GM23338 (cell line): ENCODE measurements around the gene ATF7IP. TPM values are rescaled to one million over a fixed set of nuclear protein-coding genes. Genes with fewer than 3 reads are reported as not detected.

ENCODE experiments used
- ATAC-seq: fragments of 200-7000 bp; cut with Tn5 transposase; 3 replicates; pipeline ENCODE4 v1.9.1; 2020
- DNase-seq: peaks from one replicate; pipeline ENCODE4 v3.0.0-alpha.2; 2015; ENCODE audit warnings: low spot score
- H2AFZ ChIP-seq: fragments of 200-600 bp; sonication (generic); 2 replicates; pipeline ENCODE4 v1.8.0; 2016; ENCODE audit warnings: antibody characterized with exemption, mild to moderate bottlenecking, moderate library complexity
- H3F3A ChIP-seq: fragments of 200-600 bp; sonication (generic); replicated peaks from 2 replicates; pipeline ENCODE4 v1.8.0; 2017; ENCODE audit warnings: antibody characterized with exemption, mixed run types, low read depth
- H3K27ac ChIP-seq: fragments of 200-600 bp; sonication (generic); 2 replicates; pipeline ENCODE4 v1.6.1; 2016; ENCODE audit warnings: low read depth
- H3K27me3 ChIP-seq: fragments of 200-600 bp; sonication (generic); 2 replicates; pipeline ENCODE4 v1.8.0; 2016; ENCODE audit warnings: mild to moderate bottlenecking, mixed run types, moderate library complexity; ENCODE audit not compliant: insufficient read depth
- H3K36me3 ChIP-seq: fragments of 200-600 bp; sonication (generic); 2 replicates; pipeline ENCODE4 v1.8.0; 2016; ENCODE audit warnings: mild to moderate bottlenecking; ENCODE audit not compliant: insufficient read depth
- H3K4me1 ChIP-seq: fragments of 200-600 bp; sonication (generic); 2 replicates; pipeline ENCODE4 v1.8.0; 2016; ENCODE audit warnings: mild to moderate bottlenecking, moderate library complexity; ENCODE audit not compliant: insufficient read depth
- H3K4me2 ChIP-seq: fragments of 200-600 bp; sonication (generic); 2 replicates; pipeline ENCODE4 v1.7.1; 2017; ENCODE audit warnings: mixed run types
- H3K4me3 ChIP-seq: fragments of 200-600 bp; sonication (generic); 2 replicates; pipeline ENCODE4 v1.6.1; 2016; ENCODE audit warnings: mixed run types
- H3K79me2 ChIP-seq: fragments of 200-600 bp; sonication (generic); replicated peaks from 2 replicates; pipeline ENCODE4 v1.8.0; 2017; ENCODE audit warnings: mild to moderate bottlenecking; ENCODE audit not compliant: insufficient read depth
- H3K9me2 ChIP-seq: fragments of 200-600 bp; sonication (generic); 2 replicates; pipeline ENCODE4 v1.8.0; 2017; ENCODE audit not compliant: insufficient read depth
- H4K20me1 ChIP-seq: fragments of 200-600 bp; sonication (generic); replicated peaks from 2 replicates; pipeline ENCODE4 v1.8.0; 2017; ENCODE audit warnings: mild to moderate bottlenecking; ENCODE audit not compliant: insufficient read depth
- H3K27ac Mint-ChIP-seq: 2 replicates; pipeline ENCODE4 v1.8.0; 2020; ENCODE audit warnings: inconsistent platforms, mild to moderate bottlenecking, moderate library complexity, mixed read lengths
- H3K27me3 Mint-ChIP-seq: 3 replicates; pipeline ENCODE4 v1.8.0; 2022; ENCODE audit warnings: low read depth, mild to moderate bottlenecking, moderate library complexity, mixed read lengths, inconsistent platforms; ENCODE audit not compliant: insufficient read depth, poor library complexity
- H3K36me3 Mint-ChIP-seq: 3 replicates; pipeline ENCODE4 v1.8.0; 2021; ENCODE audit warnings: low read depth, mild to moderate bottlenecking, inconsistent platforms, moderate library complexity, mixed read lengths
- H3K4me1 Mint-ChIP-seq: 3 replicates; pipeline ENCODE4 v1.8.0; 2020; ENCODE audit warnings: mild to moderate bottlenecking, inconsistent platforms, mixed read lengths
- H3K4me3 Mint-ChIP-seq: 3 replicates; pipeline ENCODE4 v1.8.0; 2021; ENCODE audit warnings: moderate library complexity, mild to moderate bottlenecking, inconsistent platforms, mixed read lengths
- H3K9me3 Mint-ChIP-seq: 3 replicates; pipeline ENCODE4 v1.8.0; 2020; ENCODE audit warnings: moderate library complexity, mild to moderate bottlenecking, inconsistent platforms, mixed read lengths
- CREB1 ChIP-seq: fragments of 250-450 bp; sonication (Bioruptor Pico); IDR thresholded peaks from 2 replicates; pipeline ENCODE4 v1.5.0; 2020; ENCODE audit warnings: low read depth, mild to moderate bottlenecking, moderate library complexity
- EZH2 ChIP-seq: fragments of 200-600 bp; sonication (generic); IDR thresholded peaks from one replicate; pipeline ENCODE4 v1.8.0; 2017; ENCODE audit warnings: antibody characterized with exemption, mild to moderate bottlenecking, low read depth; ENCODE audit not compliant: unreplicated experiment
- EZH2phosphoT487 ChIP-seq: fragments of 200-600 bp; sonication (generic); IDR thresholded peaks from one replicate; pipeline ENCODE4 v1.8.1; 2018; ENCODE audit warnings: antibody characterized with exemption; ENCODE audit not compliant: unreplicated experiment
- POLR2AphosphoS5 ChIP-seq: IDR thresholded peaks from 2 replicates; pipeline ENCODE4 v1.6.1; 2016; ENCODE audit warnings: antibody characterized with exemption, low read depth
- STAT1 ChIP-seq: IDR thresholded peaks from one replicate; pipeline ENCODE4 v1.6.1; 2016; ENCODE audit warnings: antibody characterized with exemption; ENCODE audit not compliant: unreplicated experiment
- ZNF114 ChIP-seq: fragments of 250-450 bp; sonication (Bioruptor Pico); IDR thresholded peaks from 2 replicates; pipeline ENCODE4 v1.5.0; 2020; ENCODE audit warnings: mild to moderate bottlenecking, moderate library complexity
- polyA plus RNA-seq: library from polyadenylated mRNA; unstranded; fragments of >200 nt; fragmentation: Nextera tagmentation; extraction: Ambion mirVana; gene quantifications from 2 replicates; pipeline ENCODE4 v1.2.1, GENCODE V29; 2016
- total RNA-seq: library from RNA; depleted of rRNA; stranded (reverse); fragments of >200 nt; shearing (Covaris generic); gene quantifications from 2 replicates; pipeline ENCODE4 v1.2.3, GENCODE V29; 2014
- TF ChIP-seq, protein P1 (sequence below): fragments of 250-450 bp; sonication (Bioruptor Pico); IDR thresholded peaks from 2 replicates; pipeline ENCODE4 v1.5.0; 2020; ENCODE audit warnings: mild to moderate bottlenecking, moderate library complexity
- TF ChIP-seq, protein P2 (sequence below), 2 experiments: fragments of 200-600 bp in 1 of 2; sonication (generic) in 1 of 2; conservative IDR thresholded peaks; 2 replicates each; pipeline versions ENCODE4 v1.5.1 to v1.6.1; 2016 to 2017; ENCODE audit warnings: antibody characterized with exemption in 2 of 2, low read depth in 2 of 2, mild to moderate bottlenecking in 2 of 2, moderate library complexity in 1 of 2
- TF ChIP-seq, protein P3 (sequence below): IDR thresholded peaks from 2 replicates; pipeline ENCODE4 v1.6.1; 2016; ENCODE audit warnings: antibody characterized with exemption

Gene ATF7IP
- total and polyA plus RNA-seq, 2 experiments from 2014 or later, result 76.4 to 118 TPM

DNA sequence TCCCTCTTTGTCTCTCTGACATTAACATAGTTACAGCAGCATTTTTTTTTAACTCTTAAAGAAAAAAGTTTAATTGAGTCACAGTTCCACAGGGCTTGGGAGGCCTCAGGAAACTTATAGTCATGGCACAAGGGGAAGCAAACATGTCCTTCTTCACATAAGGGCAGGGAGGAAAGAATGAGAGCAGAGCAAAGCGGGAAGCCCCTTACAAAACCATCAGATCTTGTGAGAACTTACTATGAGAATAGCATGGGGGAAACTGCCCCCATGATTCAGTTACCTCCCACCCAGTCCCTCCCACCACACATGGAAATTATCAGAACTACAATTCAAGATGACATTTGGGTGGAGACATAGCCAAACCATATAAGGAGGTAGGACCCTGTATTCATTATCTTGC is 106.0 kb downstream of the ATF7IP start (continued):
- TF ChIP-seq, protein P1, sequence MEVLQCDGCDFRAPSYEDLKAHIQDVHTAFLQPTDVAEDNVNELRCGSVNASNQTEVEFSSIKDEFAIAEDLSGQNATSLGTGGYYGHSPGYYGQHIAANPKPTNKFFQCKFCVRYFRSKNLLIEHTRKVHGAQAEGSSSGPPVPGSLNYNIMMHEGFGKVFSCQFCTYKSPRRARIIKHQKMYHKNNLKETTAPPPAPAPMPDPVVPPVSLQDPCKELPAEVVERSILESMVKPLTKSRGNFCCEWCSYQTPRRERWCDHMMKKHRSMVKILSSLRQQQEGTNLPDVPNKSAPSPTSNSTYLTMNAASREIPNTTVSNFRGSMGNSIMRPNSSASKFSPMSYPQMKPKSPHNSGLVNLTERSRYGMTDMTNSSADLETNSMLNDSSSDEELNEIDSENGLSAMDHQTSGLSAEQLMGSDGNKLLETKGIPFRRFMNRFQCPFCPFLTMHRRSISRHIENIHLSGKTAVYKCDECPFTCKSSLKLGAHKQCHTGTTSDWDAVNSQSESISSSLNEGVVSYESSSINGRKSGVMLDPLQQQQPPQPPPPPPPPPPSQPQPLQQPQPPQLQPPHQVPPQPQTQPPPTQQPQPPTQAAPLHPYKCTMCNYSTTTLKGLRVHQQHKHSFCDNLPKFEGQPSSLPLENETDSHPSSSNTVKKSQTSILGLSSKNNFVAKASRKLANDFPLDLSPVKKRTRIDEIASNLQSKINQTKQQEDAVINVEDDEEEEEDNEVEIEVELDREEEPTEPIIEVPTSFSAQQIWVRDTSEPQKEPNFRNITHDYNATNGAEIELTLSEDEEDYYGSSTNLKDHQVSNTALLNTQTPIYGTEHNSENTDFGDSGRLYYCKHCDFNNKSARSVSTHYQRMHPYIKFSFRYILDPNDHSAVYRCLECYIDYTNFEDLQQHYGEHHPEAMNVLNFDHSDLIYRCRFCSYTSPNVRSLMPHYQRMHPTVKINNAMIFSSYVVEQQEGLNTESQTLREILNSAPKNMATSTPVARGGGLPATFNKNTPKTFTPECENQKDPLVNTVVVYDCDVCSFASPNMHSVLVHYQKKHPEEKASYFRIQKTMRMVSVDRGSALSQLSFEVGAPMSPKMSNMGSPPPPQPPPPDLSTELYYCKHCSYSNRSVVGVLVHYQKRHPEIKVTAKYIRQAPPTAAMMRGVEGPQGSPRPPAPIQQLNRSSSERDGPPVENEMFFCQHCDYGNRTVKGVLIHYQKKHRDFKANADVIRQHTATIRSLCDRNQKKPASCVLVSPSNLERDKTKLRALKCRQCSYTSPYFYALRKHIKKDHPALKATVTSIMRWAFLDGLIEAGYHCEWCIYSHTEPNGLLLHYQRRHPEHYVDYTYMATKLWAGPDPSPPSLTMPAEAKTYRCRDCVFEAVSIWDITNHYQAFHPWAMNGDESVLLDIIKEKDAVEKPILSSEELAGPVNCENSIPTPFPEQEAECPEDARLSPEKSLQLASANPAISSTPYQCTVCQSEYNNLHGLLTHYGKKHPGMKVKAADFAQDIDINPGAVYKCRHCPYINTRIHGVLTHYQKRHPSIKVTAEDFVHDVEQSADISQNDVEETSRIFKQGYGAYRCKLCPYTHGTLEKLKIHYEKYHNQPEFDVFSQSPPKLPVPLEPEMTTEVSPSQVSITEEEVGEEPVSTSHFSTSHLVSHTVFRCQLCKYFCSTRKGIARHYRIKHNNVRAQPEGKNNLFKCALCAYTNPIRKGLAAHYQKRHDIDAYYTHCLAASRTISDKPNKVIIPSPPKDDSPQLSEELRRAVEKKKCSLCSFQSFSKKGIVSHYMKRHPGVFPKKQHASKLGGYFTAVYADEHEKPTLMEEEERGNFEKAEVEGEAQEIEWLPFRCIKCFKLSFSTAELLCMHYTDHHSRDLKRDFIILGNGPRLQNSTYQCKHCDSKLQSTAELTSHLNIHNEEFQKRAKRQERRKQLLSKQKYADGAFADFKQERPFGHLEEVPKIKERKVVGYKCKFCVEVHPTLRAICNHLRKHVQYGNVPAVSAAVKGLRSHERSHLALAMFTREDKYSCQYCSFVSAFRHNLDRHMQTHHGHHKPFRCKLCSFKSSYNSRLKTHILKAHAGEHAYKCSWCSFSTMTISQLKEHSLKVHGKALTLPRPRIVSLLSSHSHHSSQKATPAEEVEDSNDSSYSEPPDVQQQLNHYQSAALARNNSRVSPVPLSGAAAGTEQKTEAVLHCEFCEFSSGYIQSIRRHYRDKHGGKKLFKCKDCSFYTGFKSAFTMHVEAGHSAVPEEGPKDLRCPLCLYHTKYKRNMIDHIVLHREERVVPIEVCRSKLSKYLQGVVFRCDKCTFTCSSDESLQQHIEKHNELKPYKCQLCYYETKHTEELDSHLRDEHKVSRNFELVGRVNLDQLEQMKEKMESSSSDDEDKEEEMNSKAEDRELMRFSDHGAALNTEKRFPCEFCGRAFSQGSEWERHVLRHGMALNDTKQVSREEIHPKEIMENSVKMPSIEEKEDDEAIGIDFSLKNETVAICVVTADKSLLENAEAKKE (CRISPR knock-in tag), result no peak
- TF ChIP-seq STAT1 (no peak), EZH2phosphoT487 (no peak)
- TF ChIP-seq, protein P2, sequence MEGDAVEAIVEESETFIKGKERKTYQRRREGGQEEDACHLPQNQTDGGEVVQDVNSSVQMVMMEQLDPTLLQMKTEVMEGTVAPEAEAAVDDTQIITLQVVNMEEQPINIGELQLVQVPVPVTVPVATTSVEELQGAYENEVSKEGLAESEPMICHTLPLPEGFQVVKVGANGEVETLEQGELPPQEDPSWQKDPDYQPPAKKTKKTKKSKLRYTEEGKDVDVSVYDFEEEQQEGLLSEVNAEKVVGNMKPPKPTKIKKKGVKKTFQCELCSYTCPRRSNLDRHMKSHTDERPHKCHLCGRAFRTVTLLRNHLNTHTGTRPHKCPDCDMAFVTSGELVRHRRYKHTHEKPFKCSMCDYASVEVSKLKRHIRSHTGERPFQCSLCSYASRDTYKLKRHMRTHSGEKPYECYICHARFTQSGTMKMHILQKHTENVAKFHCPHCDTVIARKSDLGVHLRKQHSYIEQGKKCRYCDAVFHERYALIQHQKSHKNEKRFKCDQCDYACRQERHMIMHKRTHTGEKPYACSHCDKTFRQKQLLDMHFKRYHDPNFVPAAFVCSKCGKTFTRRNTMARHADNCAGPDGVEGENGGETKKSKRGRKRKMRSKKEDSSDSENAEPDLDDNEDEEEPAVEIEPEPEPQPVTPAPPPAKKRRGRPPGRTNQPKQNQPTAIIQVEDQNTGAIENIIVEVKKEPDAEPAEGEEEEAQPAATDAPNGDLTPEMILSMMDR (conservative IDR thresholded peaks at IDR 0.05; ENCODE audit: low read depth in 2 of 2), result no peak

DNA sequence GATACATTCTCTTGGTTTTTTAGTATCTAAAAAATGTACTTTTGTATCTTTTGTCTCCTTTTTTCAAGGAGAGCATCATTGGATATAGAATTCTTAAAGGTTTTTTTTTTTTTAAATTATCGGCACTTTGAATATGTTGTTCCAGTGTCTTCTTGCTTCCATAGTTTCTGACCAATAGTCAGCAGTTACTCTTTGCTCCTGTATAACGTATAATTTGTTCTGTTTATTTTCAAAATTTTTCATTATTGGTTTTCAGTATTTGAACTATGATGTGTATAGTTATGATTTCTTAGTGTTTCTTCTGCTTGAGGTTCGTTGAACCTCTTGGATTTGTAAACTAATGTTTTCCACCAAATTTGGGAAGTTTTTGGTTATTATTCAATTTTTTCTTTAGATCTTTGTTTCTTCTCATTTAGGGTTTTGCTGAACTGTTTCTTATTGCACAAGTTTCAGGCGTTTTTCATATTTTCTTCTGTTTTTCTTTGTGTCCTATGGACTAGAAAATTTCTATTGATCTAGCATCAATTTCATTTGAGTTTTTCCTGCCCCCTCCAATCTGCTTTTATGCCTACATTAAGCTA is 108.3 kb downstream of the ATF7IP start:
- H3K4me1 Mint-ChIP-seq, result no peaks in the 10 kb centered on the region
- no peak overlapping the region for H3K27ac Mint-ChIP-seq
- H3K9me3 Mint-ChIP-seq, result peaks cover 31% of the 10 kb centered on the region
- H3K36me3 Mint-ChIP-seq, result peaks cover 80% of the 10 kb centered on the region
- H4K20me1 ChIP-seq, result peaks cover 3% of the 10 kb centered on the region; the same call in 1 of the 2 replicates
- ATAC-seq (no peak), DNase-seq (peak; percentile 20)
- no peak overlapping the region for H2AFZ ChIP-seq
- no peak overlapping the region for H3K4me3 ChIP-seq
- H3K27ac ChIP-seq, result no peak overlapping the region
- H3K27me3 Mint-ChIP-seq, result peaks cover 6% of the 10 kb centered on the region
- no peaks in the 10 kb centered on the region for H3K9me2 ChIP-seq
- no peaks in the 10 kb centered on the region for H3F3A ChIP-seq
- no peak overlapping the region for H3K4me3 Mint-ChIP-seq
- H3K4me2 ChIP-seq, result no peak overlapping the region
- no peaks in the 10 kb centered on the region for H3K4me1 ChIP-seq
- H3K27me3 ChIP-seq, result no peaks in the 10 kb centered on the region
- H3K36me3 ChIP-seq, result peaks cover 28% of the 10 kb centered on the region; the same call in 1 of the 2 replicates
- H3K79me2 ChIP-seq, result peaks cover 51% of the 10 kb centered on the region
- TF ChIP-seq, protein P3, sequence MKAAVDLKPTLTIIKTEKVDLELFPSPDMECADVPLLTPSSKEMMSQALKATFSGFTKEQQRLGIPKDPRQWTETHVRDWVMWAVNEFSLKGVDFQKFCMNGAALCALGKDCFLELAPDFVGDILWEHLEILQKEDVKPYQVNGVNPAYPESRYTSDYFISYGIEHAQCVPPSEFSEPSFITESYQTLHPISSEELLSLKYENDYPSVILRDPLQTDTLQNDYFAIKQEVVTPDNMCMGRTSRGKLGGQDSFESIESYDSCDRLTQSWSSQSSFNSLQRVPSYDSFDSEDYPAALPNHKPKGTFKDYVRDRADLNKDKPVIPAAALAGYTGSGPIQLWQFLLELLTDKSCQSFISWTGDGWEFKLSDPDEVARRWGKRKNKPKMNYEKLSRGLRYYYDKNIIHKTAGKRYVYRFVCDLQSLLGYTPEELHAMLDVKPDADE, result no peak
- no peak for TF ChIP-seq EZH2
- TF ChIP-seq ZNF114 (CRISPR knock-in tag), result no peak
- TF ChIP-seq, protein P2 (conservative IDR thresholded peaks at IDR 0.05; ENCODE audit: low read depth in 2 of 2), result no peak
- TF ChIP-seq POLR2AphosphoS5, result no peak
- TF ChIP-seq CREB1 (CRISPR knock-in tag), result no peak
